ENCODE results near the gene TUFT1. TPM values are rescaled to one million over a fixed set of nuclear protein-coding genes. Genes with fewer than 3 reads are reported as not detected.

Gene TUFT1
- polyA plus RNA-seq, 2 of the 4 experiments (the other 2 are of a cell fraction): 21.1 to 27.5 TPM

DNA sequence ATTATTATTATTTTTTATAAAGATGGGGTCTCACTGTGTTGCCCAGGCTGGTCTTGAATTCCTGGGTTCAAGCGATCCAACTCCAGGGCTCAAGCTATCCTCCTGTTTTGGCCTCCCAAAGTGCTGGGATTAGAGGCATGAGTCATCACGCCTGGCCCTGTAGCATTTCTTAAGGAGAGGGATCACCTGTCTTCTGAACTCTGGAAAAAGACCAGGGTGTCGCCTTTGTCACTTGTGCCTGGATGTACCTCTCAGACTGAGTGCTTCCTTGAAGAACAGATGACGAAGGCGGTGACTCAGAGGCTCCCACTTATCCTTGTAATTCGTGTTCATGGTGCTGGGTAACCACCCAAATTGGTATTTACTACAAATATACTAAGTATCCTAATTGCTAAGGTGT is 31.3 kb upstream of the TUFT1 start:
- ChIA-PET CTCF (no interaction called here), POLR2A (no interaction called here)
- WGBS (ENCODE audit: missing lambda C conversion rate): 62% methylated on average over 6 of the region's 6 CpGs
- Histone ChIP-seq H3K4me3 (no peak overlapping the region), H3K27ac (no peak overlapping the region), H3K4me2 (no peak overlapping the region), H3K4me1 (peaks cover 32% of the 10 kb centered on the region), H3K9me3 (no peaks in the 10 kb centered on the region)
- peak in 1 of 2 experiments; percentile 57 for DNase-seq (ENCODE audit: low read depth in 1 of 2, low spot score in 1 of 2)
- TF ChIP-seq TFCP2L1 (CRISPR knock-in tag; IDR thresholded peaks at IDR 0.05) (no peak), EHMT2 (IDR thresholded peaks at IDR 0.05; ENCODE audit: low read depth) (no peak), FOSL2 (IDR thresholded peaks at IDR 0.05) (no peak), FOSL2 (CRISPR knock-in tag; IDR thresholded peaks at IDR 0.05) (peak; percentile 75), SMC3 (IDR thresholded peaks at IDR 0.05) (no peak), CBX2 (IDR thresholded peaks at IDR 0.05; ENCODE audit: borderline replicate concordance, low read depth) (no peak)
- TF ChIP-seq, protein P1, sequence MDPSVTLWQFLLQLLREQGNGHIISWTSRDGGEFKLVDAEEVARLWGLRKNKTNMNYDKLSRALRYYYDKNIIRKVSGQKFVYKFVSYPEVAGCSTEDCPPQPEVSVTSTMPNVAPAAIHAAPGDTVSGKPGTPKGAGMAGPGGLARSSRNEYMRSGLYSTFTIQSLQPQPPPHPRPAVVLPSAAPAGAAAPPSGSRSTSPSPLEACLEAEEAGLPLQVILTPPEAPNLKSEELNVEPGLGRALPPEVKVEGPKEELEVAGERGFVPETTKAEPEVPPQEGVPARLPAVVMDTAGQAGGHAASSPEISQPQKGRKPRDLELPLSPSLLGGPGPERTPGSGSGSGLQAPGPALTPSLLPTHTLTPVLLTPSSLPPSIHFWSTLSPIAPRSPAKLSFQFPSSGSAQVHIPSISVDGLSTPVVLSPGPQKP (IDR thresholded peaks at IDR 0.05; ENCODE audit: low read depth, low read length): no peak
- no peak for FAIRE-seq
- ATAC-seq: no peak

DNA sequence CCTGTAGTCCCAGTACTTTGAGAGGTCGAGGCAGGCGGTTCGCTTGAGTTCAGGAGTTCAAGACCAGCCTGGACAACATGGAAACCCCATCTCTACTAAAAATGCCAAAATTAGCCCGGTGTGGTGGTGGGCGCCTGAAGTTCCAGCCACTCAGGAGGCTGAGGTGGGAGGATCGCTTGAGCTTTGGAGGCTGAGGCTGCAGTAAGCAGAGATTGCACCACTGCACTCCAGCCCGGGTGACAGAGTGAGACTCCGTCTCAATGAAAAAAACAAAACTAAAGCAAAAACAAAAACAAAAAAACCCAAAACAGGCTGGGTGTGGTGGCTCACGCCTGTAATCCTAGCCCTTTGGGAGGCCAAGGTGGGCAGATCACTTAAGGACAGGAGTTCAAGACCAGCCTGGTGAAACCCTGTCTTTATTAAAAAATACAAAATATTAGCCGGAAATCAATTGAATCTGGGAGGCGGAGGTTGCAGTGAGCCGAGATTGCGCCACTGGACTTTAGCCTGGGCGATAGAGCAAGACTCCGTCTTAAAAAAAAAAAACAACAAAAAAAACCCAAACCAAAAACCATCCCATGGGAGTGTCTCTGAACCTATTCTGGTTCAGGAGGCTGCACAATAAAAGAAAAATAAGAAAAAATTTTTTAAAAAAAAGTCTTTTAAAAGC is 30.6 kb upstream of the TUFT1 start:
- peaks cover 34% of the 10 kb centered on the region for H3K4me1 ChIP-seq
- no peak overlapping the region for H3K4me3 ChIP-seq
- H3K9me3 ChIP-seq: no peaks in the 10 kb centered on the region
- ChIA-PET CTCF (interaction anchor here (1.1 to 1.5 kb wide), 3 partner anchors 60 to 225 kb away, joined by 3 read pairs; no protein-coding TSS in a partner anchor), POLR2A (no interaction called here)
- ATAC-seq: no peak
- TF ChIP-seq, protein P2, sequence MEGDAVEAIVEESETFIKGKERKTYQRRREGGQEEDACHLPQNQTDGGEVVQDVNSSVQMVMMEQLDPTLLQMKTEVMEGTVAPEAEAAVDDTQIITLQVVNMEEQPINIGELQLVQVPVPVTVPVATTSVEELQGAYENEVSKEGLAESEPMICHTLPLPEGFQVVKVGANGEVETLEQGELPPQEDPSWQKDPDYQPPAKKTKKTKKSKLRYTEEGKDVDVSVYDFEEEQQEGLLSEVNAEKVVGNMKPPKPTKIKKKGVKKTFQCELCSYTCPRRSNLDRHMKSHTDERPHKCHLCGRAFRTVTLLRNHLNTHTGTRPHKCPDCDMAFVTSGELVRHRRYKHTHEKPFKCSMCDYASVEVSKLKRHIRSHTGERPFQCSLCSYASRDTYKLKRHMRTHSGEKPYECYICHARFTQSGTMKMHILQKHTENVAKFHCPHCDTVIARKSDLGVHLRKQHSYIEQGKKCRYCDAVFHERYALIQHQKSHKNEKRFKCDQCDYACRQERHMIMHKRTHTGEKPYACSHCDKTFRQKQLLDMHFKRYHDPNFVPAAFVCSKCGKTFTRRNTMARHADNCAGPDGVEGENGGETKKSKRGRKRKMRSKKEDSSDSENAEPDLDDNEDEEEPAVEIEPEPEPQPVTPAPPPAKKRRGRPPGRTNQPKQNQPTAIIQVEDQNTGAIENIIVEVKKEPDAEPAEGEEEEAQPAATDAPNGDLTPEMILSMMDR (IDR thresholded peaks at IDR 0.05): no peak
- TF ChIP-seq KDM5A (IDR thresholded peaks at IDR 0.05) (no peak), JUNB (IDR thresholded peaks at IDR 0.05) (no peak), ZFP36 (IDR thresholded peaks at IDR 0.05; ENCODE audit: borderline replicate concordance, partially characterized antibody) (no peak), BHLHE40 (IDR thresholded peaks at IDR 0.05; ENCODE audit: low read depth, low read length) (no peak), MYC (IDR thresholded peaks at IDR 0.05; ENCODE audit: borderline replicate concordance, low read length) (no peak), POLR2A (IDR thresholded peaks at IDR 0.05; ENCODE audit: low read length) (no peak), CHD2 (IDR thresholded peaks at IDR 0.05; ENCODE audit: low read length, partially characterized antibody) (no peak), FOXS1 (CRISPR knock-in tag; IDR thresholded peaks at IDR 0.05) (no peak), CHD4 (IDR thresholded peaks at IDR 0.05; ENCODE audit: borderline replicate concordance) (no peak), TP53 (CRISPR knock-in tag; IDR thresholded peaks at IDR 0.05) (no peak), MAFK (IDR thresholded peaks at IDR 0.05; ENCODE audit: partially characterized antibody) (no peak), ZNF302 (CRISPR knock-in tag; IDR thresholded peaks at IDR 0.05) (no peak)
- TF ChIP-seq, protein P3, sequence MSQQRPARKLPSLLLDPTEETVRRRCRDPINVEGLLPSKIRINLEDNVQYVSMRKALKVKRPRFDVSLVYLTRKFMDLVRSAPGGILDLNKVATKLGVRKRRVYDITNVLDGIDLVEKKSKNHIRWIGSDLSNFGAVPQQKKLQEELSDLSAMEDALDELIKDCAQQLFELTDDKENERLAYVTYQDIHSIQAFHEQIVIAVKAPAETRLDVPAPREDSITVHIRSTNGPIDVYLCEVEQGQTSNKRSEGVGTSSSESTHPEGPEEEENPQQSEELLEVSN (IDR thresholded peaks at IDR 0.05; ENCODE audit: borderline replicate concordance, low read depth): no peak
- TF ChIP-seq, protein P4, sequence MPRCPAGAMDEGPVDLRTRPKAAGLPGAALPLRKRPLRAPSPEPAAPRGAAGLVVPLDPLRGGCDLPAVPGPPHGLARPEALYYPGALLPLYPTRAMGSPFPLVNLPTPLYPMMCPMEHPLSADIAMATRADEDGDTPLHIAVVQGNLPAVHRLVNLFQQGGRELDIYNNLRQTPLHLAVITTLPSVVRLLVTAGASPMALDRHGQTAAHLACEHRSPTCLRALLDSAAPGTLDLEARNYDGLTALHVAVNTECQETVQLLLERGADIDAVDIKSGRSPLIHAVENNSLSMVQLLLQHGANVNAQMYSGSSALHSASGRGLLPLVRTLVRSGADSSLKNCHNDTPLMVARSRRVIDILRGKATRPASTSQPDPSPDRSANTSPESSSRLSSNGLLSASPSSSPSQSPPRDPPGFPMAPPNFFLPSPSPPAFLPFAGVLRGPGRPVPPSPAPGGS (IDR thresholded peaks at IDR 0.05): no peak
- FAIRE-seq: no peak
- peak overlapping the region; percentile 92 for H3K4me2 ChIP-seq
- DNase-seq (ENCODE audit: low read depth in 1 of 2, low spot score in 1 of 2): no peak
- 89% methylated on average over 15 of the region's 15 CpGs for WGBS (ENCODE audit: missing lambda C conversion rate)
- H3K27ac ChIP-seq: no peak overlapping the region

Data from A549 (cell line).